ENCODE data around the gene TSPAN33. TPM values are rescaled to one million over a fixed set of nuclear protein-coding genes. Genes with fewer than 3 reads are reported as not detected.

The TSPAN33 gene
- total and polyA plus RNA-seq, 2 of the 13 experiments (the other 11 are each of a cell fraction or from before 2014, with no cell fraction given): 15.3 to 16.5 TPM

- TF ChIP-seq, protein P1, sequence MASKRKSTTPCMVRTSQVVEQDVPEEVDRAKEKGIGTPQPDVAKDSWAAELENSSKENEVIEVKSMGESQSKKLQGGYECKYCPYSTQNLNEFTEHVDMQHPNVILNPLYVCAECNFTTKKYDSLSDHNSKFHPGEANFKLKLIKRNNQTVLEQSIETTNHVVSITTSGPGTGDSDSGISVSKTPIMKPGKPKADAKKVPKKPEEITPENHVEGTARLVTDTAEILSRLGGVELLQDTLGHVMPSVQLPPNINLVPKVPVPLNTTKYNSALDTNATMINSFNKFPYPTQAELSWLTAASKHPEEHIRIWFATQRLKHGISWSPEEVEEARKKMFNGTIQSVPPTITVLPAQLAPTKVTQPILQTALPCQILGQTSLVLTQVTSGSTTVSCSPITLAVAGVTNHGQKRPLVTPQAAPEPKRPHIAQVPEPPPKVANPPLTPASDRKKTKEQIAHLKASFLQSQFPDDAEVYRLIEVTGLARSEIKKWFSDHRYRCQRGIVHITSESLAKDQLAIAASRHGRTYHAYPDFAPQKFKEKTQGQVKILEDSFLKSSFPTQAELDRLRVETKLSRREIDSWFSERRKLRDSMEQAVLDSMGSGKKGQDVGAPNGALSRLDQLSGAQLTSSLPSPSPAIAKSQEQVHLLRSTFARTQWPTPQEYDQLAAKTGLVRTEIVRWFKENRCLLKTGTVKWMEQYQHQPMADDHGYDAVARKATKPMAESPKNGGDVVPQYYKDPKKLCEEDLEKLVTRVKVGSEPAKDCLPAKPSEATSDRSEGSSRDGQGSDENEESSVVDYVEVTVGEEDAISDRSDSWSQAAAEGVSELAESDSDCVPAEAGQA (IDR thresholded peaks at IDR 0.05; ENCODE audit: low read depth): no peak
- TF ChIP-seq, protein P1 (CRISPR knock-in tag; IDR thresholded peaks at IDR 0.05; ENCODE audit: borderline replicate concordance): no peak
- no peak for TF ChIP-seq ZNF224 (CRISPR knock-in tag; IDR thresholded peaks at IDR 0.05)
- no peak for TF ChIP-seq FOSL2 (CRISPR knock-in tag; IDR thresholded peaks at IDR 0.05)
- TF ChIP-seq SAFB2 (CRISPR knock-in tag; IDR thresholded peaks at IDR 0.05; ENCODE audit: borderline replicate concordance, low read depth): no peak
- no peak for TF ChIP-seq ZNF484 (CRISPR knock-in tag; IDR thresholded peaks at IDR 0.05; ENCODE audit: borderline replicate concordance, low read depth)
- TF ChIP-seq AFF4 (CRISPR knock-in tag; IDR thresholded peaks at IDR 0.05): no peak
- no peak for TF ChIP-seq BRD4 (CRISPR knock-in tag; IDR thresholded peaks at IDR 0.05)
- TF ChIP-seq ZFP37 (CRISPR knock-in tag; IDR thresholded peaks at IDR 0.05; ENCODE audit: borderline replicate concordance): no peak
- peak; percentile 73; the same call in 1 of the 2 replicates for TF ChIP-seq ZNF547 (CRISPR knock-in tag; IDR thresholded peaks at IDR 0.05)
- TF ChIP-seq ZNF354B (CRISPR knock-in tag; IDR thresholded peaks at IDR 0.05): 0 out of 2 replicates have a peak, but pooled peaks have one; percentile 21
- TF ChIP-seq, protein P2, sequence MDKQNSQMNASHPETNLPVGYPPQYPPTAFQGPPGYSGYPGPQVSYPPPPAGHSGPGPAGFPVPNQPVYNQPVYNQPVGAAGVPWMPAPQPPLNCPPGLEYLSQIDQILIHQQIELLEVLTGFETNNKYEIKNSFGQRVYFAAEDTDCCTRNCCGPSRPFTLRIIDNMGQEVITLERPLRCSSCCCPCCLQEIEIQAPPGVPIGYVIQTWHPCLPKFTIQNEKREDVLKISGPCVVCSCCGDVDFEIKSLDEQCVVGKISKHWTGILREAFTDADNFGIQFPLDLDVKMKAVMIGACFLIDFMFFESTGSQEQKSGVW (CRISPR knock-in tag; IDR thresholded peaks at IDR 0.05; ENCODE audit: borderline replicate concordance): no peak
- TF ChIP-seq, protein P3, sequence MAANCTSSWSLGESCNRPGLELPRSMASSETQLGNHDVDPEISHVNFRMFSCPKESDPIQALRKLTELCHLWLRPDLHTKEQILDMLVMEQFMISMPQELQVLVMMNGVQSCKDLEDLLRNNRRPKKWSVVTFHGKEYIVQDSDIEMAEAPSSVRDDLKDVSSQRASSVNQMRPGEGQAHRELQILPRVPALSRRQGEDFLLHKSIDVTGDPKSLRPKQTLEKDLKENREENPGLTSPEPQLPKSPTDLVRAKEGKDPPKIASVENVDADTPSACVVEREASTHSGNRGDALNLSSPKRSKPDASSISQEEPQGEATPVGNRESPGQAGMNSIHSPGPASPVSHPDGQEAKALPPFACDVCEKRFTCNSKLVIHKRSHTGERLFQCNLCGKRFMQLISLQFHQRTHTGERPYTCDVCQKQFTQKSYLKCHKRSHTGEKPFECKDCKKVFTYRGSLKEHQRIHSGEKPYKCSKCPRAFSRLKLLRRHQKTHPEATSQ (CRISPR knock-in tag; IDR thresholded peaks at IDR 0.05; ENCODE audit: borderline replicate concordance): no peak
- TF ChIP-seq, protein P4, sequence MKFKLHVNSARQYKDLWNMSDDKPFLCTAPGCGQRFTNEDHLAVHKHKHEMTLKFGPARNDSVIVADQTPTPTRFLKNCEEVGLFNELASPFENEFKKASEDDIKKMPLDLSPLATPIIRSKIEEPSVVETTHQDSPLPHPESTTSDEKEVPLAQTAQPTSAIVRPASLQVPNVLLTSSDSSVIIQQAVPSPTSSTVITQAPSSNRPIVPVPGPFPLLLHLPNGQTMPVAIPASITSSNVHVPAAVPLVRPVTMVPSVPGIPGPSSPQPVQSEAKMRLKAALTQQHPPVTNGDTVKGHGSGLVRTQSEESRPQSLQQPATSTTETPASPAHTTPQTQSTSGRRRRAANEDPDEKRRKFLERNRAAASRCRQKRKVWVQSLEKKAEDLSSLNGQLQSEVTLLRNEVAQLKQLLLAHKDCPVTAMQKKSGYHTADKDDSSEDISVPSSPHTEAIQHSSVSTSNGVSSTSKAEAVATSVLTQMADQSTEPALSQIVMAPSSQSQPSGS (CRISPR knock-in tag; IDR thresholded peaks at IDR 0.05): peak; percentile 29; the same call in 1 of the 2 replicates
Observed at GRCh38 chr7:129213828-129214227, 69.3 kb downstream of the TSPAN33 start (continued).

All from HepG2 (cell line).